Stimulated activated naive CD8-positive, alpha-beta T cell treated with anti-CD3 and anti-CD28 coated beads, Interleukin-15, amount 100 ng/mL, for 72 hours (primary cell): ENCODE results near the gene TFAM.

Source experiments
- ATAC-seq: fragments of 150-1000 bp; cut with Tn5 transposase; 2 replicates; pipeline ENCODE4 v1.10.0; 2021; ENCODE audit warnings: mild to moderate bottlenecking, moderate library complexity
- DNase-seq, 2 donors: peaks; one replicate each; pipeline ENCODE4 v3.0.0; 2021 to 2022
- H3K27ac Mint-ChIP-seq, 2 donors: one replicate each; pipeline ENCODE4 v1.8.0; 2022; ENCODE audit warnings: mild to moderate bottlenecking in 2 of 2, mixed read lengths in 2 of 2, moderate library complexity in 2 of 2
- H3K27me3 Mint-ChIP-seq: one replicate; pipeline ENCODE4 v1.8.0; 2022; ENCODE audit warnings: mixed read lengths
- H3K4me1 Mint-ChIP-seq: one replicate; pipeline ENCODE4 v1.8.0; 2022; ENCODE audit warnings: mild to moderate bottlenecking, mixed read lengths
- H3K4me3 Mint-ChIP-seq, 2 donors: one replicate each; pipeline ENCODE4 v1.8.0; 2022; ENCODE audit warnings: mild to moderate bottlenecking in 2 of 2, mixed read lengths in 2 of 2, moderate library complexity in 1 of 2
- H3K9me3 Mint-ChIP-seq, 2 donors: one replicate each; pipeline ENCODE4 v1.8.0; 2022; ENCODE audit warnings: mixed read lengths in 2 of 2

Gene TFAM

DNA sequence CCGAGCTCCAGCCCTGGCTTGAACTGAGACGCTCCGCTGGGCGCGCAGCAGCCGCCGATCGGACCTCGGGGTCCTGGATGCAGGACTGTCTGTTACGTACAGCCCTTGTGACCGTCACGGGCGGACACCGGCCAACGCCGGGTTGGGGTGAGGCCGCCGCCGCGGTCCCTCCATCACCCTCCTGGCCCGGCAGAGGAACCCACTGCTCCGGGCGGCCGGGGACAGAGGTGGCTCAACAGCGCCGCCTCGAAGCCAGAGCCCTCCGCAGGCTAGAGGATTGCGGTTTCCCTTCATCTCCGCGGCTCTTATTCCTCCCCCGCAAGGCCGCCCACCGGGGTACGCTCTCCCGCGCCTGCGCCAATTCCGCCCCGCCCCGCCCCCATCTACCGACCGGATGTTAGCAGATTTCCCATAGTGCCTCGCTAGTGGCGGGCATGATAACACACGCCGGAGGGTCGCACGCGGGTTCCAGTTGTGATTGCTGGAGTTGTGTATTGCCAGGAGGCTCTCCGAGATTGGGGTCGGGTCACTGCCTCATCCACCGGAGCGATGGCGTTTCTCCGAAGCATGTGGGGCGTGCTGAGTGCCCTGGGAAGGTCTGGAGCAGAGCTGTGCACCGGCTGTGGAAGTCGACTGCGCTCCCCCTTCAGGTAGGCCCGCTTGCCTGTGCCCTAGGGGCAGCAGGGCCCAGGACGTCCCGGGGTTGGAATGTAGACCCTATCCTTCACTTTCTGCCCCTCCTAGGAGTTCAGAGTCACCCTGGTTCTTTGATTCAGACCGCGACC is at the start of gene TFAM:
Gene TFAM (plus strand): TSS at position 412 of the 785 bp plus-strand sequence. CDS start 138 bp downstream, at position 550.
- H3K27ac Mint-ChIP-seq, result peak within 1 kb of the TSS; percentile 96 to 98
- no peaks in the 10 kb centered on the region for H3K27me3 Mint-ChIP-seq
- peak; percentile 95 to 96 for DNase-seq
- no peaks in the 10 kb centered on the region for H3K9me3 Mint-ChIP-seq
- peak within 1 kb of the TSS; percentile 91 to 96 for H3K4me3 Mint-ChIP-seq
- peak; percentile 93 for ATAC-seq
- peaks cover 49% of the 10 kb centered on the region for H3K4me1 Mint-ChIP-seq

DNA sequence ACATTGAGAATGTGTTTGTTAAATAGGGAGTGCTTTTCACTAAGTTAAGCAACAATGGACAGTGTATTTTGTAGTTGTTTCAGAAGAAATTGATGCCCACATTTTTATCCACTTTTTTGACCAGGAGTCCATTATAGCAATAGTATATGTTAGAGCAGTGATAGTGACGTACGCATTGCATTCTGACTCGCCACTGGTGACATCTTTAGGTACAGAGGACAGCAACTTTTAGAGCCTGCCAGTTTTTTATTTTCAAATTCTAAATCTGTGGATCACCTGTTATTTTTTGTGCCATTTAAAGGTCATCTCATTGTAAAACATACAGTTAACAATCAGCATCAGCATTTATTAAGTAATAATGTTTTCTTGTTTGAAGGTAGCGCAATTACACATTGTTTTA is 49.0 kb upstream of the TFAM start:
- H3K4me3 Mint-ChIP-seq, result peak overlapping the region; percentile 92 to 97
- DNase-seq (no peak), ATAC-seq (no peak)
- H3K27me3 Mint-ChIP-seq, result no peaks in the 10 kb centered on the region
- H3K27ac Mint-ChIP-seq, result no peak overlapping the region
- no peaks in the 10 kb centered on the region for H3K9me3 Mint-ChIP-seq
- peaks cover 48% of the 10 kb centered on the region for H3K4me1 Mint-ChIP-seq

DNA sequence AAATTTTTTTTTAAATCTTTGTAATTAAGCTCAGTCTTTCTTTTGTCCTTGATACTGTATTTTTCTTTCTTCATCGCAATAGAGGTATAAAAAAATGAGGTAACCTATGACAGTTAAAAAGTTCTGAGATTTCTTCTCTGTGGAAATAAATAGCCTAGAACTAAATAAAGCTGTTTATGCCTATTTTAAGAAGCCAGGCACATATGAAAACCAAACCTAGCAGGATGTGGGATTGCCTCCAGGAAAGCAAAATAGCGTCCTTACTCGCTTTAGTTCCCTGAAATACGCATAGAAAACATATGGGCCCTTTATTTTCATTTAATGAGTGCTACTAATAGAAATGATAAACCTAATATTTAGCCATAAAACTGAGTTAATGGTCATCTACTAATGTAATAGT is 43.8 kb upstream of the TFAM start:
- ATAC-seq (no peak), DNase-seq (no peak)
- no peaks in the 10 kb centered on the region for H3K27me3 Mint-ChIP-seq
- H3K9me3 Mint-ChIP-seq, result no peaks in the 10 kb centered on the region
- no peak overlapping the region for H3K4me3 Mint-ChIP-seq
- peaks cover 41% of the 10 kb centered on the region for H3K4me1 Mint-ChIP-seq
- H3K27ac Mint-ChIP-seq, result no peak overlapping the region

- no peak for DNase-seq
- H3K4me3 Mint-ChIP-seq, result no peak overlapping the region
- H3K4me1 Mint-ChIP-seq, result peaks cover 36% of the 10 kb centered on the region
- H3K27me3 Mint-ChIP-seq, result no peaks in the 10 kb centered on the region
- no peaks in the 10 kb centered on the region for H3K9me3 Mint-ChIP-seq
- no peak for ATAC-seq
- H3K27ac Mint-ChIP-seq, result no peak overlapping the region
Measured at GRCh38 chr10:58341947-58342346, 43.3 kb upstream of the TFAM start.

DNA sequence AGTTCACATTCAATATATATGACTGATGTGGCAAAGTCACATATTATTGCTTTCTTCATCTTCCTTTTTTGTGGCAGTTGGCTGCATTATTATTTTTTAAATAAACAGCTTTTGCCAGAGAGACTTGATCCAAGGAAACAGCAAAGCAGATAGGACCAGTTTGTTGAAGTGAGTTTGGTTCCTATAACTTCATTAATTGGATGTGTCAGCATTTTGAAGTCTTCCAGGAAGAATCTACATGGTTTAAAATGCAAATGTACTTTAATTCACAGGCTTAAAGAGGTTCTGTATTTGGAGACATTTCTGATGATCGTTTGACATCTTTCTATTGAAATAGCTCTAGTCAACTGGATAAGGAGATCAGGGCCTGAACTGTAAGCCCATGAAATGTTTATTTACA is 37.2 kb upstream of the TFAM start:
- no peak overlapping the region for H3K4me3 Mint-ChIP-seq
- H3K4me1 Mint-ChIP-seq, result peaks cover 29% of the 10 kb centered on the region
- no peak overlapping the region for H3K27ac Mint-ChIP-seq
- ATAC-seq, result no peak
- no peaks in the 10 kb centered on the region for H3K9me3 Mint-ChIP-seq
- DNase-seq, result no peak
- no peaks in the 10 kb centered on the region for H3K27me3 Mint-ChIP-seq

DNA sequence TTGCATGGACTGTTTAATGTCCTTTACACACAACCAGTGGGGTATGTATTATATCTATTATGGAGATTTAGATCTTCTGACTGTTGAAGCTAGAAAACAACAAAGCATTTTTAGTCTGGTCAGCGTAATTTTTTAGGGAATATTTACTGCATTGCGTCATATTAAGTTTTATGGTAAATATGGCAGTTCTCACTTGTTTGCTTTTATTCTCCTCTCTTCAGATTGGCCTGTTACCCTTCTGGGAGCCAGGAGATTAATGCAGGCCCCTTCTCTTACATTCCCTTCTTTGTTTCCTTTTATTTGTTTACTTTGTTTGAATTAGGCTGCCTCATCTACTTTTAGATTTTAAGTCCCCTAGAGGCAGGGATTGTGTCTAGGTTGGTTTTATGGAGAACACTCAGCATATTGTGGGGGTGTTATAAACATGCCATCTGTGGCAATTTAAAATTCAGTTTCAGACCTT is 36.6 kb upstream of the TFAM start:
- H3K4me1 Mint-ChIP-seq, result peaks cover 29% of the 10 kb centered on the region
- no peak for DNase-seq
- H3K9me3 Mint-ChIP-seq, result no peaks in the 10 kb centered on the region
- no peak overlapping the region for H3K27ac Mint-ChIP-seq
- H3K4me3 Mint-ChIP-seq, result no peak overlapping the region
- no peak for ATAC-seq
- no peaks in the 10 kb centered on the region for H3K27me3 Mint-ChIP-seq

GRCh38 chr10:58350023-58350422 is 35.2 kb upstream of the TFAM start:
- Mint-ChIP-seq H3K4me3 (no peak overlapping the region), H3K27ac (no peak overlapping the region), H3K4me1 (peaks cover 29% of the 10 kb centered on the region), H3K9me3 (no peaks in the 10 kb centered on the region), H3K27me3 (no peaks in the 10 kb centered on the region)
- DNase-seq, result no peak
- ATAC-seq, result no peak

DNA sequence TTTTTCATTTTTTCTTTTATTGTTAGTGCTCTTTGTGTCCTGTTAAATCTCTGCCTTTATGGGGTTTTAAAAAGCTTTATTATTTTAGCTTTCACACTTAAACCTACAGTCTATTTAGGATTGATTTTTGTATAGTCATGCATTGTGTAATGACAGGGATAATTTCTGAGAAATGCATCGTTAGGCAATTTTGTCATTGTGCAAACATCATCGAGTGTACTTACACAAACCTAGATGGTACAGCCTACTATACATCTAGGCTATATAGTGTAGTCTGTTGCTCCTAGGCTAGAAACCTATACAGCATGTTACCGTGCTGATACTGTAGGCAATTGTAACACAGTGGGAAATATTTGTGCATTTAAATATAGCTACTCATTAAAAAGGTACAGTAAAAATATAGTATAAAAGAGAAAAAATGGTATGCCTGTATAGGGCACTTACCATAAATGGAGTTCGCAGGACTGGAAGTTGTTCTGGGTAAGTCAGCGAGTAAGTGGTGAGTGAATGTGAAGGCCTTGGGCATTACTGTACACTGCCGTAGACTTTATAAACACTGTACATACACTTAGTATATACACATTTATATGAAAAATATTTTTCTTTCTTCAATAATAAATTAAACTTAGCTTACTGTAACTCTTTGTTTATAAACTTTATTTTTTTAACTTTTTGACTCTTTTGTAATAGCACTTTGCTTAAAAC is 34.4 kb upstream of the TFAM start:
- no peaks in the 10 kb centered on the region for H3K27me3 Mint-ChIP-seq
- H3K27ac Mint-ChIP-seq, result no peak overlapping the region
- DNase-seq (no peak), ATAC-seq (no peak)
- no peaks in the 10 kb centered on the region for H3K9me3 Mint-ChIP-seq
- H3K4me3 Mint-ChIP-seq, result no peak overlapping the region
- H3K4me1 Mint-ChIP-seq, result peaks cover 29% of the 10 kb centered on the region

GRCh38 chr10:58351616-58352578 is 33.3 kb upstream of the TFAM start:
- ATAC-seq, result no peak
- no peaks in the 10 kb centered on the region for H3K27me3 Mint-ChIP-seq
- no peak overlapping the region for H3K4me3 Mint-ChIP-seq
- H3K9me3 Mint-ChIP-seq, result no peaks in the 10 kb centered on the region
- H3K4me1 Mint-ChIP-seq, result peaks cover 33% of the 10 kb centered on the region
- no peak for DNase-seq
- H3K27ac Mint-ChIP-seq, result peak overlapping the region in 1 of 2 donors; percentile 5

DNA sequence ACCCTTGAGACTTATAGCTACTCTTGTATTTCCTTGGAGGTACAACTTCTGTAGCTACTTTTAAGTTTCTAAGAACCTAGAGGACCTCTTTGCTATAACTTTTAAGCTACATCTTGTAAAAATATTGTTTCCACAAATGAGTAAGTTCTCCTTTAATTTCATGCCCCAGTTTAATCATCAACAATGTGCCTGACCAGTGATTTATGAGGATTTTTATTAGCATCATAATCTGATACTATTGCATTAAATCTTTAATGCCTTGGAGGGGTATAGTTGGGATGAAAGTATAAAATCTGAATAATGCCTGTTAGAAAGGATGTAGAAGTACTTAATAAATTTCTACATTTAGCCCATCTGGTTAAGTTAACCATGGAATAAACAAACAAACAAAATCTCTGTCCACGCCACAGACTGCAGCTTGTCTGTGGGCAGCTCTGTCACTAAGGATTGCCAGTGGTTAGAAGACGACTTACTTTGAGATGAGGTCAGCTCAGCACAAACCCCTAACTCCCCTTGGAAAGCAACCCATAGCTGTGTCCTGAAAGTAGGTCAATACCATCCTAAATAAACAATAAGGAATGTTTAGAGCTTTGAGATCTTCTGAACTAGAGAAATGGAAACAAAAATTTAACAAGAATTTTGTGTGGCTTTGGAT is 32.1 kb upstream of the TFAM start:
- no peak overlapping the region for H3K27ac Mint-ChIP-seq
- ATAC-seq, result no peak
- no peaks in the 10 kb centered on the region for H3K27me3 Mint-ChIP-seq
- no peak overlapping the region for H3K4me3 Mint-ChIP-seq
- H3K4me1 Mint-ChIP-seq, result peaks cover 36% of the 10 kb centered on the region
- no peaks in the 10 kb centered on the region for H3K9me3 Mint-ChIP-seq
- DNase-seq, result no peak

DNA sequence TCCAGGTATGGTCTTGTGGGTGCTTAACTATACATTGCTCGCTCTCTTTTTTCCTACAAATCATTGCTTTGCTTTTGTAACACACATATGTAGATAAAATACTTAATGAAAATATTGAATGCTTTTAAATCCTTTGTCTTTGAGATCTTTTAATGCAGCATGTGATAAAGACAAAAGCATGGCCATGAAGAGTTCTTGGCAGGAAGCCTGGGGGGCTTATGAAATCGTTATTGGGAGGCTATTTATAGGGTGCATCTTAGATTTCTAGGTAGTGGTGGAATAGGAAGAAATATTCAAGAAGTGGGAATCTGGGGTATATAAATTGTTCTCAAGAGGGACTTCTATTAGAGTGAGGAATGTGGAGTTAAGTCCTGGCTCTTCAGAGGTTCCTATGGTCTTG is 28.5 kb upstream of the TFAM start:
- H3K27me3 Mint-ChIP-seq, result no peaks in the 10 kb centered on the region
- DNase-seq (no peak), ATAC-seq (no peak)
- H3K4me3 Mint-ChIP-seq, result no peak overlapping the region
- H3K4me1 Mint-ChIP-seq, result peaks cover 35% of the 10 kb centered on the region
- no peak overlapping the region for H3K27ac Mint-ChIP-seq
- H3K9me3 Mint-ChIP-seq, result no peaks in the 10 kb centered on the region

DNA sequence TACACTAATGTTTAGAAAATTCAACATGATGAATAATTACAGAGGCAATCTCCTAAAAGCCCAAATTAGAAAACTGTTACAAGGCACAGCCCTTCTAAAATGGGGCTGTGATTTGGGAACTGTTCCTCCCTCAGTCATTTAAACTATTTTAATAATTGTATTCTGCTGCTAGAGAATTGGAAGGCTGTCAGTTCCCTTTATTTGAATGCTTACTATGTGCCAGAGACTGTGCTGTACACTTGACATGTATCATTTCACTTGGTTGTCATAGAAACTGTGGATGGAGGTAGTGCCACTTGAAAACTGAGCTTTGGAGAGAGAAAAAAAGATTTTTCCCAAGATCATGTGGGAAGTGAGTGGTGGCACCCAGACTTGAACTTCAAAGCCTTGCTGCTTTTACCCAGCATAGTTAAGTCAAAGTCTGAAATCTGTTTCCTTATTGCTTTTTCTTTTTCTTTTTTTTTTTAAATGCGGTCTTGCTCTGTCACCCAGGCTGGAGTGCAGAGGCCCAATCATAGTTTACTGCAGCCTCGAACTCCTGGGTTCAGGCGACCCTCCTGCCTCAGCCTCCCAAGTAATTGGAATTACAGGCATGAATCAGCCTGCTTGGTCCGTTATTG is 26.8 kb upstream of the TFAM start:
- peak overlapping the region in 1 of 2 donors; percentile 40 for H3K27ac Mint-ChIP-seq
- DNase-seq, result no peak
- peaks cover 30% of the 10 kb centered on the region for H3K4me1 Mint-ChIP-seq
- no peak for ATAC-seq
- no peaks in the 10 kb centered on the region for H3K27me3 Mint-ChIP-seq
- H3K4me3 Mint-ChIP-seq, result no peak overlapping the region
- no peaks in the 10 kb centered on the region for H3K9me3 Mint-ChIP-seq

GRCh38 chr10:58358947-58359346 is 26.3 kb upstream of the TFAM start:
- Mint-ChIP-seq H3K27me3 (no peaks in the 10 kb centered on the region), H3K4me1 (peaks cover 30% of the 10 kb centered on the region), H3K27ac (no peak overlapping the region), H3K4me3 (no peak overlapping the region), H3K9me3 (no peaks in the 10 kb centered on the region)
- ATAC-seq, result no peak
- DNase-seq, result no peak

- no peaks in the 10 kb centered on the region for H3K27me3 Mint-ChIP-seq
- no peaks in the 10 kb centered on the region for H3K9me3 Mint-ChIP-seq
- H3K4me1 Mint-ChIP-seq, result peaks cover 30% of the 10 kb centered on the region
- no peak overlapping the region for H3K4me3 Mint-ChIP-seq
- no peak for ATAC-seq
- DNase-seq, result no peak
- no peak overlapping the region for H3K27ac Mint-ChIP-seq
Measured at GRCh38 chr10:58359541-58359940, 25.7 kb upstream of the TFAM start.
